ACC112 (cell line): ENCODE data around the gene GLRX.
A peak's percentile ranks its signal among the peaks of the same experiment; 100 is the strongest.
"Not testable (repeated sequence)": the region's sequence is repeated elsewhere in the genome, so short reads cannot be mapped to it uniquely, and the experiment has no call there.

Experiments
- H2AFZ ChIP-seq: fragments of 200-600 bp; sonication (generic); one replicate; pipeline ENCODE4 v1.6.0; 2017; ENCODE audit warnings: antibody characterized with exemption, low read length; ENCODE audit not compliant: unreplicated experiment
- H3K27ac ChIP-seq: fragments of 200-600 bp; sonication (generic); 2 replicates; pipeline ENCODE4 v1.5.1; 2014; ENCODE audit warnings: low read depth, mild to moderate bottlenecking, antibody characterized with exemption, low read length, moderate library complexity
- H3K27me3 ChIP-seq: fragments of 200-600 bp; sonication (generic); 2 replicates; pipeline ENCODE4 v1.6.1; 2014; ENCODE audit warnings: mild to moderate bottlenecking, antibody characterized with exemption, low read length, moderate library complexity, mixed read lengths; ENCODE audit not compliant: insufficient read depth
- H3K36me3 ChIP-seq: fragments of 200-600 bp; sonication (generic); 2 replicates; pipeline ENCODE4 v1.6.1; 2016; ENCODE audit warnings: mild to moderate bottlenecking, antibody characterized with exemption, low read length, moderate library complexity, mixed read lengths; ENCODE audit not compliant: insufficient read depth
- H3K4me1 ChIP-seq: fragments of 200-600 bp; sonication (generic); one replicate; pipeline ENCODE4 v1.6.1; 2016; ENCODE audit warnings: low read length, mixed read lengths; ENCODE audit not compliant: insufficient read depth, unreplicated experiment, control insufficient read depth
- H3K4me3 ChIP-seq: fragments of 200-600 bp; sonication (generic); 2 replicates; pipeline ENCODE4 v1.5.1; 2014; ENCODE audit warnings: mild to moderate bottlenecking, low read depth, low read length
- H3K79me2 ChIP-seq: fragments of 200-600 bp; sonication (generic); one replicate; pipeline ENCODE4 v1.6.0; 2016; ENCODE audit warnings: low read length; ENCODE audit not compliant: control insufficient read depth, unreplicated experiment, insufficient read depth

Gene GLRX

GRCh38 chr5:95840956-95841705, 18.6 kb upstream of the GLRX start:
- Histone ChIP-seq H3K79me2 (no peaks in the 10 kb centered on the region), H3K27me3 (no peaks in the 10 kb centered on the region), H3K27ac (peak overlapping the region; percentile 66)

GRCh38 chr5:95839658-95840057, 17.1 kb upstream of the GLRX start:
- no peaks in the 10 kb centered on the region for H3K36me3 ChIP-seq
- no peak overlapping the region for H3K4me3 ChIP-seq
- H3K27ac ChIP-seq = no peak overlapping the region
- peaks cover 51% of the 10 kb centered on the region for H3K4me1 ChIP-seq
- no peak overlapping the region for H2AFZ ChIP-seq
- peaks cover 5% of the 10 kb centered on the region for H3K79me2 ChIP-seq
- no peaks in the 10 kb centered on the region for H3K27me3 ChIP-seq

More at GRCh38 chr5:95840956-95841705, 18.6 kb upstream of the GLRX start:
- Histone ChIP-seq H3K4me1 (peaks cover 43% of the 10 kb centered on the region), H3K36me3 (no peaks in the 10 kb centered on the region), H2AFZ (no peak overlapping the region), H3K4me3 (no peak overlapping the region)

- Histone ChIP-seq H2AFZ (no peak overlapping the region), H3K36me3 (no peaks in the 10 kb centered on the region), H3K79me2 (peaks cover 5% of the 10 kb centered on the region), H3K27ac (no peak overlapping the region), H3K27me3 (no peaks in the 10 kb centered on the region), H3K4me1 (peaks cover 49% of the 10 kb centered on the region), H3K4me3 (no peak overlapping the region)
These were observed 16.0 kb upstream of the GLRX start for GRCh38 chr5:95838556-95838955.

GRCh38 chr5:95838001-95838520, 15.5 kb upstream of the GLRX start:
- Histone ChIP-seq H2AFZ (no peak overlapping the region), H3K4me1 (peaks cover 47% of the 10 kb centered on the region), H3K36me3 (no peaks in the 10 kb centered on the region), H3K27me3 (no peaks in the 10 kb centered on the region), H3K4me3 (no peak overlapping the region), H3K79me2 (peaks cover 5% of the 10 kb centered on the region), H3K27ac (no peak overlapping the region)

- Histone ChIP-seq H3K27ac (no peak overlapping the region), H3K4me1 (peaks cover 42% of the 10 kb centered on the region), H3K27me3 (no peaks in the 10 kb centered on the region), H3K79me2 (peaks cover 5% of the 10 kb centered on the region), H2AFZ (no peak overlapping the region), H3K36me3 (no peaks in the 10 kb centered on the region), H3K4me3 (no peak overlapping the region)
These were observed 15.0 kb upstream of the GLRX start for GRCh38 chr5:95837492-95837891.

- Histone ChIP-seq H3K4me1 (peaks cover 37% of the 10 kb centered on the region), H3K27ac (peak overlapping the region; percentile 77)
- not testable (repeated sequence) for H3K36me3 ChIP-seq, H3K79me2 ChIP-seq, H3K4me3 ChIP-seq, H2AFZ ChIP-seq, H3K27me3 ChIP-seq
These were observed 14.4 kb upstream of the GLRX start for GRCh38 chr5:95836971-95837370.

GRCh38 chr5:95836544-95836943, 14.0 kb upstream of the GLRX start:
- Histone ChIP-seq H2AFZ (peak overlapping the region; percentile 50), H3K79me2 (peaks cover 5% of the 10 kb centered on the region), H3K4me1 (peaks cover 32% of the 10 kb centered on the region), H3K27ac (peak overlapping the region; percentile 77), H3K27me3 (no peaks in the 10 kb centered on the region), H3K36me3 (no peaks in the 10 kb centered on the region), H3K4me3 (peak overlapping the region; percentile 80)

GRCh38 chr5:95835682-95836385, 13.3 kb upstream of the GLRX start:
- Histone ChIP-seq H3K79me2 (peaks cover 5% of the 10 kb centered on the region), H3K4me3 (peak overlapping the region; percentile 80), H3K36me3 (no peaks in the 10 kb centered on the region), H3K4me1 (peaks cover 27% of the 10 kb centered on the region), H3K27ac (peak overlapping the region; percentile 77), H3K27me3 (no peaks in the 10 kb centered on the region), H2AFZ (peak overlapping the region; percentile 10)

- no peak overlapping the region for H2AFZ ChIP-seq
- no peak overlapping the region for H3K27ac ChIP-seq
- H3K4me3 ChIP-seq = no peak overlapping the region
- peaks cover 5% of the 10 kb centered on the region for H3K79me2 ChIP-seq
- no peaks in the 10 kb centered on the region for H3K36me3 ChIP-seq
- peaks cover 27% of the 10 kb centered on the region for H3K4me1 ChIP-seq
- no peaks in the 10 kb centered on the region for H3K27me3 ChIP-seq
These were observed 10.1 kb upstream of the GLRX start for GRCh38 chr5:95832664-95833063.

GRCh38 chr5:95830226-95830625, 7.7 kb upstream of the GLRX start:
- H2AFZ ChIP-seq = no peak overlapping the region
- no peaks in the 10 kb centered on the region for H3K27me3 ChIP-seq
- no peaks in the 10 kb centered on the region for H3K36me3 ChIP-seq
- H3K27ac ChIP-seq = no peak overlapping the region
- H3K4me3 ChIP-seq = no peak overlapping the region
- peaks cover 7% of the 10 kb centered on the region for H3K4me1 ChIP-seq
- H3K79me2 ChIP-seq = no peaks in the 10 kb centered on the region

- Histone ChIP-seq H3K4me1 (peaks cover 15% of the 10 kb centered on the region), H3K79me2 (no peaks in the 10 kb centered on the region), H3K4me3 (no peak overlapping the region), H3K27ac (no peak overlapping the region), H3K36me3 (no peaks in the 10 kb centered on the region), H2AFZ (no peak overlapping the region), H3K27me3 (no peaks in the 10 kb centered on the region)
These were observed 5.3 kb upstream of the GLRX start for GRCh38 chr5:95827892-95828246.
